GM12878 (cell line): Measurements from ENCODE around the gene HOGA1. TPM values are rescaled to one million over a fixed set of nuclear protein-coding genes. Genes with fewer than 3 reads are reported as not detected.

Experiments
- ATAC-seq: fragments of 200-7000 bp; cut with Tn5 transposase; 3 replicates; pipeline ENCODE4 v1.9.1; 2020; ENCODE audit warnings: mild to moderate bottlenecking, moderate library complexity
- BruUV-seq: library from RNA; stranded (reverse); fragments of 400-500 nt; replicated peaks from 2 replicates; lab custom pipeline; 2021; lab: Mats Ljungman, UMichigan
- CTCF ChIA-PET: fragments of 300-600 bp; sonication (Branson Sonifier 250); formaldehyde crosslinking; extraction: SDS; loops from one replicate; lab custom pipeline; 2021; ENCODE audit warnings: inconsistent platforms; lab: Yijun Ruan, JAX
- POLR2A ChIA-PET: fragments of 350-600 bp; formaldehyde crosslinking; extraction: SDS; loops from one replicate; lab custom pipeline; 2021; ENCODE audit warnings: inconsistent platforms; lab: Charles Lee
- RAD21 ChIA-PET: fragments of 300-600 bp; sonication (Branson Sonifier 250); formaldehyde crosslinking; loops from one replicate; lab custom pipeline; 2023; ENCODE audit warnings: antibody characterized with exemption; ENCODE audit not compliant: unreplicated experiment; lab: Charles Lee
- SMC1A ChIA-PET: fragments of 300-600 bp; sonication (Branson Sonifier 250); formaldehyde crosslinking; loops from one replicate; lab custom pipeline; 2023; ENCODE audit not compliant: unreplicated experiment, uncharacterized antibody; lab: Charles Lee
- DNase-seq: peaks from one replicate; pipeline ENCODE4 v3.0.0-alpha.2; 2011; ENCODE audit warnings: low read depth, low spot score
- FAIRE-seq: peaks from 3 replicates; lab custom pipeline; 2011; peaks lifted over from hg19 to GRCh38; lab: Jason Lieb, UNC
- H2AFZ ChIP-seq: 2 replicates; pipeline ENCODE4 v1.6.0; 2011; ENCODE audit warnings: low read depth, low read length, control low read depth; ENCODE audit not compliant: control insufficient read depth
- H3K27ac ChIP-seq: 2 replicates; pipeline ENCODE4 v1.5.1; 2011; ENCODE audit warnings: control low read depth; ENCODE audit not compliant: control insufficient read depth, insufficient read depth
- H3K27me3 ChIP-seq, 2 experiments: replicated peaks in 1 of 2; 2 replicates each; pipeline versions ENCODE4 v1.6.0 to v1.6.1; 2011; ENCODE audit warnings: low read length in 1 of 2; ENCODE audit not compliant: control insufficient read depth in 2 of 2, insufficient read depth in 2 of 2
- H3K36me3 ChIP-seq, 2 experiments: 2 replicates each; pipeline ENCODE4 v1.5.1; 2011; ENCODE audit warnings: low read length in 1 of 2; ENCODE audit not compliant: control insufficient read depth in 2 of 2, insufficient read depth in 2 of 2
- H3K4me1 ChIP-seq: 2 replicates; pipeline ENCODE4 v1.6.1; 2011; ENCODE audit warnings: mild to moderate bottlenecking, low read length, moderate library complexity, mixed read lengths; ENCODE audit not compliant: control insufficient read depth, insufficient read depth
- H3K4me2 ChIP-seq: 2 replicates; pipeline ENCODE4 v1.6.0; 2011; ENCODE audit warnings: control low read depth; ENCODE audit not compliant: control insufficient read depth, insufficient read depth
- H3K4me3 ChIP-seq: fragments of 200-600 bp; sonication (generic); 2 replicates; pipeline ENCODE4 v1.5.1; 2016
- H3K79me2 ChIP-seq: 2 replicates; pipeline ENCODE4 v1.6.0; 2011; ENCODE audit warnings: low read length; ENCODE audit not compliant: control insufficient read depth, insufficient read depth
- H3K9ac ChIP-seq: 2 replicates; pipeline ENCODE4 v1.8.0; 2011; ENCODE audit warnings: low read length, control low read depth, mixed read lengths; ENCODE audit not compliant: control insufficient read depth, insufficient read depth
- H3K9me3 ChIP-seq: replicated peaks from 3 replicates; pipeline ENCODE4 v1.5.1; 2011; ENCODE audit warnings: mild to moderate bottlenecking, low read length; ENCODE audit not compliant: control insufficient read depth, insufficient read depth
- H4K20me1 ChIP-seq: 2 replicates; pipeline ENCODE4 v1.6.0; 2011; ENCODE audit not compliant: control insufficient read depth, insufficient read depth
- BMI1 ChIP-seq: fragments of 450-650 bp; IDR thresholded peaks from 2 replicates; pipeline ENCODE4 v1.6.1; 2016; ENCODE audit warnings: mild to moderate bottlenecking, moderate library complexity, borderline replicate concordance
- BRCA1 ChIP-seq: IDR thresholded peaks from 2 replicates; pipeline ENCODE4 v1.6.1; 2011; ENCODE audit warnings: low read depth, low read length, improper control_type of control experiment
- FOXM1 ChIP-seq: IDR thresholded peaks from 2 replicates; pipeline ENCODE4 v1.6.1; 2012; ENCODE audit warnings: low read depth, mild to moderate bottlenecking, inconsistent platforms, low read length, moderate library complexity
- HCFC1 ChIP-seq: fragments of 150-350 bp; IDR thresholded peaks from 2 replicates; pipeline ENCODE4 v1.6.1; 2014; ENCODE audit warnings: low read length
- HSF1 ChIP-seq: fragments of 150-350 bp; IDR thresholded peaks from 2 replicates; pipeline ENCODE4 v1.6.1; 2014; ENCODE audit warnings: mild to moderate bottlenecking, low read depth, low read length
- JUNB ChIP-seq: IDR thresholded peaks from 2 replicates; pipeline ENCODE4 v1.6.1; 2016; ENCODE audit warnings: antibody characterized with exemption, mild to moderate bottlenecking
- NRF1 ChIP-seq: conservative IDR thresholded peaks from 2 replicates; pipeline ENCODE4 v1.6.1; 2011; ENCODE audit warnings: mild to moderate bottlenecking, low read depth, low read length, improper control_type of control experiment
- SREBF1 ChIP-seq: IDR thresholded peaks from 2 replicates; pipeline ENCODE4 v1.6.1; 2012; ENCODE audit warnings: mild to moderate bottlenecking, low read length
- TCF7 ChIP-seq: IDR thresholded peaks from 2 replicates; pipeline ENCODE4 v1.6.1; 2014; ENCODE audit warnings: antibody characterized with exemption, borderline replicate concordance
- WGBS: methylation state at CpG from one replicate; pipeline ENCODE4 v1.1.6; 2016; ENCODE audit warnings: low lambda C conversion rate; ENCODE audit not compliant: insufficient replicate concordance, insufficient coverage; ENCODE audit errors: missing lambda C conversion rate; 5-methylcytosine and 5-hydroxymethylcytosine counted together
- in situ Hi-C: fragments of 300-500 bp; cut with MboI; formaldehyde crosslinking; loops from 9 replicates; pipeline ENCODE4 v1.14.3; 2018; ENCODE audit warnings: mixed read lengths
- intact Hi-C: fragments of 100-400 bp; cut with micrococcal nuclease; formaldehyde crosslinking; loops from one replicate; pipeline ENCODE4 v1.14.2; 2022; ENCODE audit not compliant: unreplicated experiment
- polyA plus RNA-seq, 11 experiments: library from polyadenylated mRNA; depleted of rRNA in 4 of 11; unstranded in 6 of 11; stranded (reverse) in 5 of 11; fragments of >200 nt; fragmentation: Nextera tagmentation in 4 of 11; fragmentation: Illumina TruSeq in 1 of 11; extraction: Ambion mirVana in 4 of 11; extraction: Trizol in 1 of 11; gene quantifications; 1 replicate in 1 of 11; 2 replicates in 10 of 11; pipeline versions ENCODE4 v1.2.1 to v1.2.3, GENCODE V29; 2011 to 2016; ENCODE audit warnings: inconsistent platforms in 2 of 11, missing spikeins in 2 of 11, low read depth in 1 of 11
- total RNA-seq, 4 experiments: library from RNA; depleted of rRNA in 3 of 4; stranded (reverse); fragments of >200 nt in 3 of 4; fragmentation: Illumina TruSeq in 1 of 4; extraction: Trizol in 1 of 4; gene quantifications; 2 replicates each; pipeline versions ENCODE4 v1.2.1 to v1.2.3, GENCODE V29; 2013 to 2021
- TF ChIP-seq, protein P1 (sequence below): fragments of 450-650 bp; IDR thresholded peaks from 2 replicates; pipeline ENCODE4 v1.6.1; 2017; ENCODE audit warnings: mild to moderate bottlenecking
- TF ChIP-seq, protein P2 (sequence below): fragments of 450-650 bp; IDR thresholded peaks from 2 replicates; pipeline ENCODE4 v1.6.1; 2017; ENCODE audit warnings: low read depth, mild to moderate bottlenecking, moderate library complexity
- TF ChIP-seq, protein P3 (sequence below): fragments of 450-650 bp; conservative IDR thresholded peaks from 2 replicates; pipeline ENCODE4 v1.6.1; 2017; ENCODE audit warnings: mild to moderate bottlenecking, moderate library complexity
- TF ChIP-seq, protein P4 (sequence below): IDR thresholded peaks from 2 replicates; pipeline ENCODE4 v1.6.1; 2011; ENCODE audit warnings: low read depth, low read length, improper control_type of control experiment, borderline replicate concordance

HOGA1 gene
- total and polyA plus RNA-seq, 10 of the 15 experiments (the other 5 are each of a cell fraction or from before 2014, with no cell fraction given), result 0.01 to 0.19 (median 0.06) TPM; not detected in 6

GRCh38 chr10:97633921-97634320 lies 49.7 kb downstream of the HOGA1 start (continued):
- TF ChIP-seq HCFC1, result no peak
- TF ChIP-seq, protein P1, sequence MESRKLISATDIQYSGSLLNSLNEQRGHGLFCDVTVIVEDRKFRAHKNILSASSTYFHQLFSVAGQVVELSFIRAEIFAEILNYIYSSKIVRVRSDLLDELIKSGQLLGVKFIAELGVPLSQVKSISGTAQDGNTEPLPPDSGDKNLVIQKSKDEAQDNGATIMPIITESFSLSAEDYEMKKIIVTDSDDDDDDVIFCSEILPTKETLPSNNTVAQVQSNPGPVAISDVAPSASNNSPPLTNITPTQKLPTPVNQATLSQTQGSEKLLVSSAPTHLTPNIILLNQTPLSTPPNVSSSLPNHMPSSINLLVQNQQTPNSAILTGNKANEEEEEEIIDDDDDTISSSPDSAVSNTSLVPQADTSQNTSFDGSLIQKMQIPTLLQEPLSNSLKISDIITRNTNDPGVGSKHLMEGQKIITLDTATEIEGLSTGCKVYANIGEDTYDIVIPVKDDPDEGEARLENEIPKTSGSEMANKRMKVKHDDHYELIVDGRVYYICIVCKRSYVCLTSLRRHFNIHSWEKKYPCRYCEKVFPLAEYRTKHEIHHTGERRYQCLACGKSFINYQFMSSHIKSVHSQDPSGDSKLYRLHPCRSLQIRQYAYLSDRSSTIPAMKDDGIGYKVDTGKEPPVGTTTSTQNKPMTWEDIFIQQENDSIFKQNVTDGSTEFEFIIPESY, result no peak

GRCh38 chr10:97635577-97635976 lies 51.4 kb downstream of the HOGA1 start:
- Histone ChIP-seq H3K9ac (no peak overlapping the region), H4K20me1 (no peaks in the 10 kb centered on the region), H3K4me3 (no peak overlapping the region), H3K4me1 (no peaks in the 10 kb centered on the region), H3K4me2 (no peak overlapping the region), H3K27ac (no peak overlapping the region), H3K36me3 (no peaks in the 10 kb centered on the region), H3K79me2 (no peaks in the 10 kb centered on the region), H3K9me3 (no peaks in the 10 kb centered on the region), H3K27me3 (no peaks in the 10 kb centered on the region), H2AFZ (no peak overlapping the region)
- ChIA-PET POLR2A (no interaction called here), CTCF (no interaction called here), SMC1A (interaction anchor here (1.0 kb wide), 1 partner anchor 24 kb away, joined by 3 read pairs; no protein-coding TSS in a partner anchor), RAD21 (no interaction called here)
- BruUV-seq, result no TSS peak
- in situ Hi-C loops (no loop called here), intact Hi-C loops (no loop called here)
- ATAC-seq, result no peak
- DNase-seq, result no peak
- WGBS, result 33% methylated on average over 1 of the region's 1 CpG
- no peak for FAIRE-seq
- TF ChIP-seq FOXM1 (no peak), NRF1 (no peak), BRCA1 (no peak), HSF1 (no peak), BMI1 (no peak), JUNB (no peak), SREBF1 (no peak), TCF7 (no peak)
- TF ChIP-seq, protein P2, sequence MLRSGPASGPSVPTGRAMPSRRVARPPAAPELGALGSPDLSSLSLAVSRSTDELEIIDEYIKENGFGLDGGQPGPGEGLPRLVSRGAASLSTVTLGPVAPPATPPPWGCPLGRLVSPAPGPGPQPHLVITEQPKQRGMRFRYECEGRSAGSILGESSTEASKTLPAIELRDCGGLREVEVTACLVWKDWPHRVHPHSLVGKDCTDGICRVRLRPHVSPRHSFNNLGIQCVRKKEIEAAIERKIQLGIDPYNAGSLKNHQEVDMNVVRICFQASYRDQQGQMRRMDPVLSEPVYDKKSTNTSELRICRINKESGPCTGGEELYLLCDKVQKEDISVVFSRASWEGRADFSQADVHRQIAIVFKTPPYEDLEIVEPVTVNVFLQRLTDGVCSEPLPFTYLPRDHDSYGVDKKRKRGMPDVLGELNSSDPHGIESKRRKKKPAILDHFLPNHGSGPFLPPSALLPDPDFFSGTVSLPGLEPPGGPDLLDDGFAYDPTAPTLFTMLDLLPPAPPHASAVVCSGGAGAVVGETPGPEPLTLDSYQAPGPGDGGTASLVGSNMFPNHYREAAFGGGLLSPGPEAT, result no peak
- TF ChIP-seq, protein P3, sequence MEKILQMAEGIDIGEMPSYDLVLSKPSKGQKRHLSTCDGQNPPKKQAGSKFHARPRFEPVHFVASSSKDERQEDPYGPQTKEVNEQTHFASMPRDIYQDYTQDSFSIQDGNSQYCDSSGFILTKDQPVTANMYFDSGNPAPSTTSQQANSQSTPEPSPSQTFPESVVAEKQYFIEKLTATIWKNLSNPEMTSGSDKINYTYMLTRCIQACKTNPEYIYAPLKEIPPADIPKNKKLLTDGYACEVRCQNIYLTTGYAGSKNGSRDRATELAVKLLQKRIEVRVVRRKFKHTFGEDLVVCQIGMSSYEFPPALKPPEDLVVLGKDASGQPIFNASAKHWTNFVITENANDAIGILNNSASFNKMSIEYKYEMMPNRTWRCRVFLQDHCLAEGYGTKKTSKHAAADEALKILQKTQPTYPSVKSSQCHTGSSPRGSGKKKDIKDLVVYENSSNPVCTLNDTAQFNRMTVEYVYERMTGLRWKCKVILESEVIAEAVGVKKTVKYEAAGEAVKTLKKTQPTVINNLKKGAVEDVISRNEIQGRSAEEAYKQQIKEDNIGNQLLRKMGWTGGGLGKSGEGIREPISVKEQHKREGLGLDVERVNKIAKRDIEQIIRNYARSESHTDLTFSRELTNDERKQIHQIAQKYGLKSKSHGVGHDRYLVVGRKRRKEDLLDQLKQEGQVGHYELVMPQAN, result no peak
- TF ChIP-seq, protein P4, sequence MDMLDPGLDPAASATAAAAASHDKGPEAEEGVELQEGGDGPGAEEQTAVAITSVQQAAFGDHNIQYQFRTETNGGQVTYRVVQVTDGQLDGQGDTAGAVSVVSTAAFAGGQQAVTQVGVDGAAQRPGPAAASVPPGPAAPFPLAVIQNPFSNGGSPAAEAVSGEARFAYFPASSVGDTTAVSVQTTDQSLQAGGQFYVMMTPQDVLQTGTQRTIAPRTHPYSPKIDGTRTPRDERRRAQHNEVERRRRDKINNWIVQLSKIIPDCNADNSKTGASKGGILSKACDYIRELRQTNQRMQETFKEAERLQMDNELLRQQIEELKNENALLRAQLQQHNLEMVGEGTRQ, result no peak
